Trophoblast cell (in vitro differentiated cells and primary cell): Measurements from ENCODE around the gene TEKT1.

ENCODE experiments used
- DNase-seq, 2 donors: peaks; one replicate each; pipeline ENCODE4 v3.0.0-alpha.2; 2016
- H2AFZ ChIP-seq: 2 replicates; pipeline ENCODE4 v1.6.1; 2013; ENCODE audit warnings: low read length, moderate library complexity, mild to moderate bottlenecking; ENCODE audit not compliant: insufficient read depth, poor library complexity
- H2AK5ac ChIP-seq: 2 replicates; pipeline ENCODE4 v1.6.1; 2013; ENCODE audit warnings: mild to moderate bottlenecking, low read length
- H2BK120ac ChIP-seq: 2 replicates; pipeline ENCODE4 v1.6.1; 2013; ENCODE audit warnings: low read length, mild to moderate bottlenecking, moderate library complexity; ENCODE audit not compliant: insufficient read depth, poor library complexity
- H2BK12ac ChIP-seq: 2 replicates; pipeline ENCODE4 v1.6.1; 2013; ENCODE audit warnings: mild to moderate bottlenecking, low read length, moderate library complexity
- H2BK5ac ChIP-seq: 2 replicates; pipeline ENCODE4 v1.6.1; 2013; ENCODE audit warnings: low read length, low read depth, moderate library complexity, mild to moderate bottlenecking; ENCODE audit not compliant: poor library complexity
- H3K14ac ChIP-seq: 2 replicates; pipeline ENCODE4 v1.6.1; 2013; ENCODE audit warnings: mild to moderate bottlenecking, low read length
- H3K18ac ChIP-seq: 2 replicates; pipeline ENCODE4 v1.6.1; 2013; ENCODE audit warnings: mild to moderate bottlenecking, low read length
- H3K23ac ChIP-seq: 2 replicates; pipeline ENCODE4 v1.6.1; 2013; ENCODE audit warnings: low read length
- H3K27ac ChIP-seq: 2 replicates; pipeline ENCODE4 v1.5.1; 2013; ENCODE audit warnings: low read depth, mild to moderate bottlenecking, inconsistent platforms, low read length, moderate library complexity
- H3K27me3 ChIP-seq: 2 replicates; pipeline ENCODE4 v1.6.1; 2013; ENCODE audit warnings: inconsistent platforms, mild to moderate bottlenecking, low read length, moderate library complexity; ENCODE audit not compliant: insufficient read depth
- H3K36me3 ChIP-seq, 2 experiments: 1 replicate in 1 of 2; 2 replicates in 1 of 2; pipeline ENCODE4 v1.6.1; 2013; ENCODE audit warnings: low read length in 2 of 2, mild to moderate bottlenecking in 2 of 2, moderate library complexity in 1 of 2; ENCODE audit not compliant: insufficient read depth in 2 of 2, control insufficient read depth in 1 of 2
- H3K4ac ChIP-seq: 2 replicates; pipeline ENCODE4 v1.6.1; 2013; ENCODE audit warnings: low read depth, mild to moderate bottlenecking, low read length, moderate library complexity
- H3K4me1 ChIP-seq, 2 experiments: 1 replicate in 1 of 2; 2 replicates in 1 of 2; pipeline ENCODE4 v1.6.1; 2013; ENCODE audit warnings: low read length in 2 of 2, mild to moderate bottlenecking in 2 of 2, moderate library complexity in 1 of 2; ENCODE audit not compliant: insufficient read depth in 2 of 2, control insufficient read depth in 1 of 2
- H3K4me2 ChIP-seq: 2 replicates; pipeline ENCODE4 v1.6.1; 2013; ENCODE audit warnings: inconsistent platforms, mild to moderate bottlenecking, low read length, moderate library complexity
- H3K4me3 ChIP-seq: 2 replicates; pipeline ENCODE4 v1.5.1; 2013; ENCODE audit warnings: mild to moderate bottlenecking, low read depth, low read length, inconsistent platforms
- H3K79me1 ChIP-seq: one replicate; pipeline ENCODE4 v1.6.1; 2013; ENCODE audit warnings: low read length
- H3K79me2 ChIP-seq: 2 replicates; pipeline ENCODE4 v1.6.1; 2013; ENCODE audit warnings: low read length, mild to moderate bottlenecking; ENCODE audit not compliant: control insufficient read depth, insufficient read depth, poor library complexity
- H3K9ac ChIP-seq: 2 replicates; pipeline ENCODE4 v1.6.1; 2013; ENCODE audit warnings: mild to moderate bottlenecking, low read length
- H3K9me3 ChIP-seq: 2 replicates; pipeline ENCODE4 v1.6.1; 2013; ENCODE audit warnings: low read depth, mild to moderate bottlenecking, control low read depth, inconsistent platforms, low read length; ENCODE audit not compliant: insufficient read depth
- H4K12ac ChIP-seq: 2 replicates; pipeline ENCODE4 v1.6.1; 2013; ENCODE audit warnings: low read depth, mild to moderate bottlenecking, low read length, moderate library complexity
- H4K8ac ChIP-seq: 2 replicates; pipeline ENCODE4 v1.6.1; 2013; ENCODE audit warnings: low read depth, mild to moderate bottlenecking, low read length, moderate library complexity
- H4K91ac ChIP-seq: one replicate; pipeline ENCODE4 v1.6.1; 2013; ENCODE audit warnings: low read depth, mild to moderate bottlenecking, low read length, moderate library complexity
- WGBS: extraction: QIAGEN DNeasy Blood & Tissue Kit; methylation state at CpG from one replicate; pipeline ENCODE4 v1.1.7; 2013; ENCODE audit warnings: missing lambda C conversion rate; ENCODE audit not compliant: insufficient read length, insufficient coverage; ENCODE audit errors: extremely low coverage; 5-methylcytosine and 5-hydroxymethylcytosine counted together

Gene TEKT1

GRCh38 chr17:6787081-6787693 lies 44.3 kb downstream of the TEKT1 start:
- WGBS, result no CpG with 5 or more reads among the region's 10 CpGs
- H4K12ac ChIP-seq, result no peak overlapping the region
- H2BK120ac ChIP-seq, result no peak overlapping the region
- H3K18ac ChIP-seq, result no peak overlapping the region
- no peaks in the 10 kb centered on the region for H3K27me3 ChIP-seq
- H3K4ac ChIP-seq, result no peak overlapping the region
- H3K4me1 ChIP-seq, result no peaks in the 10 kb centered on the region
- no peak overlapping the region for H3K9ac ChIP-seq
- H3K14ac ChIP-seq, result no peak overlapping the region
- H3K27ac ChIP-seq, result no peak overlapping the region
- H4K91ac ChIP-seq, result no peak overlapping the region
- no peak overlapping the region for H4K8ac ChIP-seq
- no peaks in the 10 kb centered on the region for H3K9me3 ChIP-seq
- H2AFZ ChIP-seq, result no peak overlapping the region
- no peaks in the 10 kb centered on the region for H3K79me2 ChIP-seq
- H3K4me3 ChIP-seq, result no peak overlapping the region
- DNase-seq, result no peak
- H3K36me3 ChIP-seq, result no peaks in the 10 kb centered on the region
- no peak overlapping the region for H2BK12ac ChIP-seq
- no peak overlapping the region for H3K4me2 ChIP-seq
- H2AK5ac ChIP-seq, result no peak overlapping the region
- H2BK5ac ChIP-seq, result no peak overlapping the region
- H3K23ac ChIP-seq, result no peak overlapping the region
- H3K79me1 ChIP-seq, result no peaks in the 10 kb centered on the region

GRCh38 chr17:6786618-6787017 lies 44.9 kb downstream of the TEKT1 start:
- Histone ChIP-seq H3K4me2 (no peak overlapping the region), H3K4me3 (no peak overlapping the region), H3K36me3 (no peaks in the 10 kb centered on the region), H3K4me1 (no peaks in the 10 kb centered on the region), H3K9ac (no peak overlapping the region), H3K18ac (no peak overlapping the region), H2AK5ac (no peak overlapping the region), H3K79me1 (no peaks in the 10 kb centered on the region), H3K4ac (no peak overlapping the region), H2BK5ac (no peak overlapping the region), H4K12ac (no peak overlapping the region), H3K9me3 (no peaks in the 10 kb centered on the region), H3K14ac (no peak overlapping the region), H4K8ac (no peak overlapping the region), H2BK120ac (no peak overlapping the region), H3K27me3 (no peaks in the 10 kb centered on the region), H2BK12ac (no peak overlapping the region), H2AFZ (no peak overlapping the region), H4K91ac (no peak overlapping the region), H3K27ac (no peak overlapping the region), H3K79me2 (no peaks in the 10 kb centered on the region), H3K23ac (no peak overlapping the region)
- WGBS, result no CpG with 5 or more reads among the region's 8 CpGs
- DNase-seq, result no peak

GRCh38 chr17:6782244-6782643 lies 49.3 kb downstream of the TEKT1 start:
- no peak overlapping the region for H2AFZ ChIP-seq
- no peak for DNase-seq
- H2AK5ac ChIP-seq, result no peak overlapping the region
- H3K9me3 ChIP-seq, result peaks cover 4% of the 10 kb centered on the region
- no peak overlapping the region for H3K27ac ChIP-seq
- no peak overlapping the region for H3K4me3 ChIP-seq
- WGBS, result no CpG with 5 or more reads among the region's 4 CpGs
- H3K4me2 ChIP-seq, result no peak overlapping the region
- no peaks in the 10 kb centered on the region for H3K79me1 ChIP-seq
- no peak overlapping the region for H2BK5ac ChIP-seq
- no peak overlapping the region for H3K23ac ChIP-seq
- H3K27me3 ChIP-seq, result no peaks in the 10 kb centered on the region
- no peak overlapping the region for H2BK12ac ChIP-seq
- no peak overlapping the region for H4K12ac ChIP-seq
- H3K4ac ChIP-seq, result no peak overlapping the region
- no peaks in the 10 kb centered on the region for H3K79me2 ChIP-seq
- no peak overlapping the region for H3K9ac ChIP-seq
- no peak overlapping the region for H2BK120ac ChIP-seq
- no peak overlapping the region for H3K18ac ChIP-seq
- H4K8ac ChIP-seq, result no peak overlapping the region
- no peak overlapping the region for H3K14ac ChIP-seq
- H3K36me3 ChIP-seq, result no peaks in the 10 kb centered on the region
- H3K4me1 ChIP-seq, result peaks cover 0 to 3% of the 10 kb centered on the region in 2 experiments
- no peak overlapping the region for H4K91ac ChIP-seq

DNA sequence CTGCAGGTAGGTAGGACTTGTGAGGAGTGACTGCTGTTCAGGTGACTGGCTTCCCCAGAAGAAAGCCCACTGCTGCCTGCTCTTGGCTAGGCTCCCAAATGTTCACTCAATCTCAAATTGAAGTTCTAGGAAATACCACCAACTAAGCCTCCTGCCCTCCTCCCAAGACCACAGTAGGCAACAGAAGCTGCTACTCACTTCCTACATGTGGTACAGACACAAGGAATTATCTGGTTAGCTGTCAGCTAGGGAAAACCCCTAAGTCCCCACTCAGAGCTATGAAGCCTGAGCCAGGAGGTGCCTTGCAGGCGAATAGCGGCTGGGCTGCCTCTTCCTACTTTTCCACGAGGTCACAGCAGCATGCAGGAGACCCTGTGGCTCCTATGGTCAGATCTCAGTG lies 50.6 kb downstream of the TEKT1 start:
- WGBS, result no CpG with 5 or more reads among the region's 3 CpGs

More for the DNA sequence above, 50.6 kb downstream of the TEKT1 start:
- Histone ChIP-seq H3K9me3 (peaks cover 9% of the 10 kb centered on the region), H2AK5ac (no peak overlapping the region), H4K91ac (no peak overlapping the region), H2BK120ac (no peak overlapping the region), H3K9ac (no peak overlapping the region), H4K8ac (no peak overlapping the region), H3K27me3 (peaks cover 9% of the 10 kb centered on the region), H3K27ac (no peak overlapping the region), H3K23ac (no peak overlapping the region), H3K14ac (no peak overlapping the region), H3K79me1 (no peaks in the 10 kb centered on the region), H4K12ac (no peak overlapping the region), H2BK12ac (no peak overlapping the region), H3K36me3 (no peaks in the 10 kb centered on the region), H3K4me1 (peaks cover 0 to 4% of the 10 kb centered on the region in 2 experiments), H3K79me2 (no peaks in the 10 kb centered on the region), H3K4ac (no peak overlapping the region), H2BK5ac (no peak overlapping the region), H2AFZ (no peak overlapping the region), H3K4me2 (no peak overlapping the region), H3K18ac (no peak overlapping the region), H3K4me3 (no peak overlapping the region)
- DNase-seq, result no peak
